ENCODE data around the gene PHACTR3.
"Not testable (repeated sequence)": the region's sequence is repeated elsewhere in the genome, so short reads cannot be mapped to it uniquely, and the experiment has no call there.

The PHACTR3 gene

DNA sequence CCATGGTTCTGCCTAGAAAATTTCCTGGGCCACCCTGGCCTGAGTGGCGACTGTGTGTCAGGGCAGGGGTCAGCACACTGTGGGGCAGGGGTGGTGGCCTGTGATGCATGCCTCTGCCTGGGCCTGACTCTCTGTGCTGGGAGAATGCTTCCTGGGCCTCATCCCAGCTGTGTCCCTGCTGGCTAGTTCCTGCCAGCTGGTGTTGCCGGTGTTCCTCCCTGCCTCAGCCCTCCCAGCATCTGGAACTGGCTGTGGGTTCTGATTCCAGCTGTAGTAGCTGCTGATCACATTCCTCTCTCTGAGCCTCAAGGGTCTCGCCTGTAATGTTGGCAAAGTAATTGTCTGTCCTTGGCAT lies 227.6 kb downstream of the PHACTR3 start:
- Histone ChIP-seq H3K27me3 (ENCODE audit: control insufficient read depth, insufficient read depth, low read length) (peaks cover 11% of the 10 kb centered on the region), H3K9me3 (ENCODE audit: control insufficient read depth, low read depth, low read length) (no peaks in the 10 kb centered on the region), H3K4me1 (ENCODE audit: control insufficient read depth, low read depth, low read length) (peaks cover 17% of the 10 kb centered on the region), H3K9ac (ENCODE audit: low read length) (no peak overlapping the region), H3K36me3 (ENCODE audit: control insufficient read depth, low read depth, low read length) (no peaks in the 10 kb centered on the region), H3K4me3 (ENCODE audit: low read length) (no peak overlapping the region), H3K27ac (ENCODE audit: low read length) (no peak overlapping the region)

DNA sequence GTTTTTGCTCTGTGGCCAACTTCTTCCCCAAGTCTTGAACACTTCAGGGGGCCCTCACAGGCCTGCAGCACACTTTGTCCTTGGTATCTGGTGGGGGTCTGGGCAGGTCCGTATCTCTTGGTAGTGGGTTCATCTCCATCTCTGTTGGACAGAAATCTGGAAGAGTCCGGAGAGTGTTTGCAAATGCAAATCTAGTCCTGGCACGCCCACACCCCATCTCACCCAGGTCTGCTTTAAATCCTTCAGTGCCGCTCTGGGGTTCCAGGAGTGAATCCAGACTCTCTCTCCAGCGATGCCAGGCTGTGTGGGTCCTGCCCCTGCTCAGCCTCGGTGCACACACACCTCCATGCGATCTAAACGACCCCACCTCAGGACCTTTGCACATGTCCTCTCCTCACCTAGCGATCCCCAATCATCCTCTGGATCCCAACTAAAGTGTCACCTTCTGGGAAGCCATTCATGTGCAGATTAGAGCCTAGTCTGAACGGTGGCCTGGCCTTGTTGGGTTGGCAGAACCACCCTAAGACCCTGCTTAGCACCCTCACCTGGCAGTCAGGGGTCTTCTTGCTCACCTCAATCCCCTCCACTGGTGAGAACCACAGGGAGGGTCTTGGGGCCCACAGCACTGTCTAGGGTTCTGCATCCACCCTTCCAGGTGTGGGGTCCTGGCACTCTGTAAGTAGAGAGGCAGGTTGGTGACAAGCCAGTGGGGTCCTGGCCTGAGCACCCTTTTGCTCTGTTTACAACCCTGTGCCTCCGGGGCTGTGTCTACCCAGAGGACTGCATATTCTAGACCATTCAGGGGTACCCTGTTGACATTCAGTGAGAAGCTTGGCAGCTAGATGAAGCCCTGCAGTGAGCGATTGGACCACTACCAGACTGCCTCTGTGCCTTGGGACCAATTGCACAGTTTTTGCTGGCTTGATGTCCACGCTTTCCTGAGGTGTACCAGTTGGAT lies 228.3 kb downstream of the PHACTR3 start:
- Histone ChIP-seq H3K27ac (ENCODE audit: low read length) (no peak overlapping the region), H3K4me3 (ENCODE audit: low read length) (no peak overlapping the region), H3K36me3 (ENCODE audit: control insufficient read depth, low read depth, low read length) (no peaks in the 10 kb centered on the region), H3K9ac (ENCODE audit: low read length) (no peak overlapping the region), H3K4me1 (ENCODE audit: control insufficient read depth, low read depth, low read length) (peaks cover 17% of the 10 kb centered on the region), H3K27me3 (ENCODE audit: control insufficient read depth, insufficient read depth, low read length) (peaks cover 16% of the 10 kb centered on the region), H3K9me3 (ENCODE audit: control insufficient read depth, low read depth, low read length) (no peaks in the 10 kb centered on the region)

DNA sequence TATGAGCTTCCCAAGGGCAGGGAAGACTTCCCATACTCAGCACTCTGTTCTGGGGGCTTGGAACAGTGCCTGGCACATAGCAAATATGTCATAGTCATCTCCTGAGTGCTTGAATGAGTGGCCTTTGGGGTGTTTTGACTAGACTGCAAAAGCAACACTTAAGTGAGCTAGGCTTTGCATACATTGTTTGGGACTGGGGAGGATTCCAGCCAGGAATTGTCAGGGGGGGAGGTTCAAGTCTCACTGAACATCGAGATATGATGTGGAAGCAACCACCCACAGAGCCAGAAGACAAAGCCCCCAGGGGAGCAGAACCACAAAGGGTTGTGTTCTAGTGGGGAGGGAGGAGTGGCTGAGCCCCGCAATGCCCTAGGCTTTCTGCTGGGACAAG lies 230.7 kb downstream of the PHACTR3 start:
- Histone ChIP-seq H3K9ac (ENCODE audit: low read length) (no peak overlapping the region), H3K4me1 (ENCODE audit: control insufficient read depth, low read depth, low read length) (peaks cover 17% of the 10 kb centered on the region), H3K4me3 (ENCODE audit: low read length) (no peak overlapping the region), H3K9me3 (ENCODE audit: control insufficient read depth, low read depth, low read length) (no peaks in the 10 kb centered on the region), H3K27me3 (ENCODE audit: control insufficient read depth, insufficient read depth, low read length) (peaks cover 16% of the 10 kb centered on the region), H3K27ac (ENCODE audit: low read length) (no peak overlapping the region), H3K36me3 (ENCODE audit: control insufficient read depth, low read depth, low read length) (no peaks in the 10 kb centered on the region)

DNA sequence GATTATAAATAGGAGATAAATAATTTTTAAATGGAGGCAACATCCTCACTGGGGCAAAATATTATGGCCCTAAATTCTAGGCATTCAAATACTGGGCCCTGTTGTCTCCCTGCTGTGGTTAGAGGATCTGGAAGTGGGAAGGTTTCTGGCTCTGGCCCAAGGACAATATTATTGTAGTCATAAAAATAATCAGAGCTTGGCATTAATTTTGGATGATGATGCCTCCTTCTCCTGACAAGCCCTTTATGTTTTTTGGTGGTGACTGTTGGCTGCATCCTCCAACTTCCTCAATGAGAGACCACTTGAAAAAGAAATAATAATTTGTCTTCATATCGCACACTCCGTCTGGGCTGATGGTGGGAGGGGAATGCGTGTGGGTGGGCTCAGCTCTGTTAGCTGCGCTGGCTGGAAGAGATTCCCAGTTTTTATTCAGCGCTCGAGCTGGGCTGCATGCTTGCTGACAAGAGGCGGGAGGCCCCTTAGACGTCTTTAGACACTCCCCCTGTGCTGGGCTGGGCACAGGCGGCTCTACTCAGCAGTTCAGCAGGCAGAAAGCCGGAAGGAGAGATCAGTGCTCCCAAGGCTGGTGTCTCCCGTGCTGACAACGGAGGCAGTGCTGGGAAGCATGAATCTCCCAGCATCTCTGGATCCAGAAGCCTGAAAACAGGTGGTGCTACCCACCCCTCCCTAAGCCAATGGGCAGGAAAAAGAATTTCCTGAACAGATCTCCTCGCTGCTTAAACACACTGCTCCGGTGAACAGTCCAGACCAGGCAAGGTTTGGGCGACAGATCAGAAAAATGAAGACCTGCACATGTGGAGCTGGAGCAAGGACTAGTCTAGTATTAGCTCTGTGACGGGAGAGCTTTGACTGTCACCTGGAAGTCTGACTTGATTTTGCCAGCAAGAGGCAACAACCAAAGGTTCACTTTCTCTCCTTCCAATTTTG lies 231.4 kb downstream of the PHACTR3 start:
- Histone ChIP-seq H3K4me1 (ENCODE audit: control insufficient read depth, low read depth, low read length) (peaks cover 17% of the 10 kb centered on the region), H3K9ac (ENCODE audit: low read length) (no peak overlapping the region), H3K36me3 (ENCODE audit: control insufficient read depth, low read depth, low read length) (no peaks in the 10 kb centered on the region), H3K9me3 (ENCODE audit: control insufficient read depth, low read depth, low read length) (no peaks in the 10 kb centered on the region), H3K27ac (ENCODE audit: low read length) (no peak overlapping the region), H3K4me3 (ENCODE audit: low read length) (no peak overlapping the region), H3K27me3 (ENCODE audit: control insufficient read depth, insufficient read depth, low read length) (peaks cover 16% of the 10 kb centered on the region)

DNA sequence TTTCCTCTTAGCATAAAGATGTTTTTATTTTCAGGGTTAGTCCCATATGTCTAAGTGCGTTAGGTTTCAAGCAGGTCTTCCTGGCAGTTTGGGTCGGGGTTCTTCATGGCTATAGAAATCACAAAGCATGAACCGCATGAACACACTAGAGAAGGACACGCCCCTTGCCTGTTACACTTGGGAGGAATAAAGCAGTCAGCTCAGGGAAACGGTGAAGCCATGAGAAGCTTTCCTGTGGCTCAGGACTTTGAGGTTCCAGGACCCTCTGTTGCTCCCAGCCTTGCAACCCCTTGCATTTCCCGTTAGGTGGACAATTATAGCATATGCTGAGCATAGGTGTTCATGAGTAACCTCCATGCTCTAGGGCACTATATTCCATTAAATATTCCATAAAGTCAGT lies 232.4 kb downstream of the PHACTR3 start:
- Histone ChIP-seq H3K4me1 (ENCODE audit: control insufficient read depth, low read depth, low read length) (peaks cover 17% of the 10 kb centered on the region), H3K4me3 (ENCODE audit: low read length) (no peak overlapping the region), H3K9me3 (ENCODE audit: control insufficient read depth, low read depth, low read length) (no peaks in the 10 kb centered on the region), H3K27me3 (ENCODE audit: control insufficient read depth, insufficient read depth, low read length) (peaks cover 16% of the 10 kb centered on the region), H3K36me3 (ENCODE audit: control insufficient read depth, low read depth, low read length) (no peaks in the 10 kb centered on the region), H3K27ac (ENCODE audit: low read length) (no peak overlapping the region), H3K9ac (ENCODE audit: low read length) (no peak overlapping the region)

DNA sequence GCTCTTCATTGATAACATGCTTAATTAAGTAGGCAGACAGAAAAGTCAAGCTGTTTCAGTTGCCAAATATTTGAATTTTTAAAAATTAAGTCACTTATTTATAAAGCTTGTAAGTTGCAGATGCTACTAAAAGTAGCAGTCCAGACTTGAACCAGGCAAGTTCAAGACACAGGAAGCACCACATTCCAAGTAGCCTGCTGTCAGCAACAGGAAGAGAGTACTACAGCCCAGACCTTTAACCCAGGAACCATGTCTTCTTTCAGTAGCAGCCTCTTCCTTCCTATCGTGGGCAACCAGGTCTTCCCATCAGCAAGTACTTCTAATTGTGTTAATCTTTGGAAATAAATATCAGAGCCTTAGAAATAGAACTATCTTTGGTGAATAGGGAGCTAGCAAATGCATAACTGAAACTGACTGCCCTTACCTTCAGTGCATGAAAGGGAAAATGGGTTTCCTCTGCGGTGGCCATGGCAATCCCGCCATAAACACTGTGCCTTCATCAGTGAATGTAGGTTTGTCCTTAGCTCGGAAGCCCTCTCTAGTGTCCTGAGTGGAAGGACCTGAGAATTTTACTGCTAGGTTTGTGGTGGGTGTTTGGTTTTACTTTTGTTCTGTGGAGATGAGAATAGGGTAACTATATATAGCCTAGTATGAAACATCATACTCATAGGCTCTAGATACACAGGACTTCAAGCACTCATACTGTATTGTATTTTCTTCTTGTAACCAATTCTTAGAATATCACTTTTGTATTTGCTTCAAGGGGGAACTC lies 233.5 kb downstream of the PHACTR3 start:
- Histone ChIP-seq H3K4me1 (ENCODE audit: control insufficient read depth, low read depth, low read length) (peaks cover 17% of the 10 kb centered on the region), H3K27me3 (ENCODE audit: control insufficient read depth, insufficient read depth, low read length) (peaks cover 16% of the 10 kb centered on the region), H3K9ac (ENCODE audit: low read length) (no peak overlapping the region), H3K9me3 (ENCODE audit: control insufficient read depth, low read depth, low read length) (no peaks in the 10 kb centered on the region), H3K27ac (ENCODE audit: low read length) (no peak overlapping the region), H3K36me3 (ENCODE audit: control insufficient read depth, low read depth, low read length) (no peaks in the 10 kb centered on the region), H3K4me3 (ENCODE audit: low read length) (no peak overlapping the region)

DNA sequence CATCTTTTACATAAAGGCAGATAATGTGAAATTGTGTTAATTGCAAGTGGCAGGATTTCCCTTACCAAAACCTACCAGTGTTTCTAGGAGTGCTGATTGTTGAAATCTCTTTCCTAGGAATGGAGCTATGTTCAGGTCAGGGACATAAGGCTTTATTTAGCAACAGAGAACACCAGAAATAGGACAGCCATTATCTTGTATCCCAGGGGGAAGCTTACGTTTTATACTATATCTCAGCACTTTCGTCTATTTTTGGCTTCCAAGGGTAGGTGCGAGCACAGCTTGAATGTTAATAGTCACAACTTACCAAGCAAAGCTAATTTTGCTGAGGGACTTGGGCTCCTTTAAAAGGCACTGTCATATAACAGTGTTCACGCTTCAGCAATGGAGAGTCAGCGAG lies 235.1 kb downstream of the PHACTR3 start:
- no peak overlapping the region for H3K27ac ChIP-seq (ENCODE audit: low read length)
- H3K4me3 ChIP-seq (ENCODE audit: low read length), result no peak overlapping the region
- H3K36me3 ChIP-seq (ENCODE audit: control insufficient read depth, low read depth, low read length), result no peaks in the 10 kb centered on the region
- H3K27me3 ChIP-seq (ENCODE audit: control insufficient read depth, insufficient read depth, low read length), result peaks cover 16% of the 10 kb centered on the region
- H3K9ac ChIP-seq (ENCODE audit: low read length), result no peak overlapping the region
- H3K9me3 ChIP-seq (ENCODE audit: control insufficient read depth, low read depth, low read length), result no peaks in the 10 kb centered on the region
- H3K4me1 ChIP-seq (ENCODE audit: control insufficient read depth, low read depth, low read length), result peaks cover 17% of the 10 kb centered on the region

DNA sequence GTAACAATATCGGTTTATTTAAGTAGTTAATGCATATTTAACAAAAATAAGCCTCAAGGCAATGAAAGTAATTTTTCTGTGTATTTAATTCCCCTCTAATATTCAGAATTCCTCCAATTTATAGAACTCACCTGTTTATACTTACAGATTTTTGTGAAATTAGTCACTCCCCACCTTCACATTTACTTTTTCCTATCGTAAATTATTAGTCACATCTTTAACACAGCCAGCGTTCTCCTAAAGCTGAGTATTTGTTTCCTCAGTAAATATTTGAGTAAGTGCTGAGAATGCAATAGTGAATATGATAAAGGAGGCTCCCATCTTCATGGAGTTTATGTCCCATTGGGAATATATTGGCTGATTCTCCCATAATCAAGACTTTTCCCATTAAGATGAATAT lies 241.1 kb downstream of the PHACTR3 start:
- no peak overlapping the region for H3K27ac ChIP-seq (ENCODE audit: low read length)
- no peaks in the 10 kb centered on the region for H3K36me3 ChIP-seq (ENCODE audit: control insufficient read depth, low read depth, low read length)
- no peak overlapping the region for H3K4me3 ChIP-seq (ENCODE audit: low read length)
- no peaks in the 10 kb centered on the region for H3K27me3 ChIP-seq (ENCODE audit: control insufficient read depth, insufficient read depth, low read length)
- no peaks in the 10 kb centered on the region for H3K9me3 ChIP-seq (ENCODE audit: control insufficient read depth, low read depth, low read length)
- H3K4me1 ChIP-seq (ENCODE audit: control insufficient read depth, low read depth, low read length), result no peaks in the 10 kb centered on the region
- no peak overlapping the region for H3K9ac ChIP-seq (ENCODE audit: low read length)

DNA sequence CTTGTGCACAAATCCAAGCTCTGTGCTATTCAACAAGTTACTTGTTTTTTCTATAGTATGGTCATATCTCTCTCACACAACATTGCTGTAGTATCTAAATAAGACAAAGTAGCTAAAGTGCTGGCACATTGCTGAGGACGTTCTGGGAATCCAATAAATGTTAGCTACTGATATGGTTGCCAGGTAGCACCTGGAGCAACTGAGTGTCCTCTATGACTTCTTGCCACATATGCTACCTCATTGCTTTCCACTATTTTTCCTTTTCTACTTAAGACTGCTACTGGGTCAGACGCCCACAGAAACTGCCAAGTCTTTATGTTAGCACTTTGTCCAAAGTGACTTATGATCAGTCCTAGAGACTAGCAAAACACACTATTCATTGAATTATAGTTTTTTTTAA lies 243.8 kb downstream of the PHACTR3 start:
- H3K27me3 ChIP-seq (ENCODE audit: control insufficient read depth, insufficient read depth, low read length), result no peaks in the 10 kb centered on the region
- H3K9ac ChIP-seq (ENCODE audit: low read length), result no peak overlapping the region
- no peaks in the 10 kb centered on the region for H3K36me3 ChIP-seq (ENCODE audit: control insufficient read depth, low read depth, low read length)
- no peaks in the 10 kb centered on the region for H3K4me1 ChIP-seq (ENCODE audit: control insufficient read depth, low read depth, low read length)
- no peaks in the 10 kb centered on the region for H3K9me3 ChIP-seq (ENCODE audit: control insufficient read depth, low read depth, low read length)
- no peak overlapping the region for H3K27ac ChIP-seq (ENCODE audit: low read length)
- H3K4me3 ChIP-seq (ENCODE audit: low read length), result no peak overlapping the region

DNA sequence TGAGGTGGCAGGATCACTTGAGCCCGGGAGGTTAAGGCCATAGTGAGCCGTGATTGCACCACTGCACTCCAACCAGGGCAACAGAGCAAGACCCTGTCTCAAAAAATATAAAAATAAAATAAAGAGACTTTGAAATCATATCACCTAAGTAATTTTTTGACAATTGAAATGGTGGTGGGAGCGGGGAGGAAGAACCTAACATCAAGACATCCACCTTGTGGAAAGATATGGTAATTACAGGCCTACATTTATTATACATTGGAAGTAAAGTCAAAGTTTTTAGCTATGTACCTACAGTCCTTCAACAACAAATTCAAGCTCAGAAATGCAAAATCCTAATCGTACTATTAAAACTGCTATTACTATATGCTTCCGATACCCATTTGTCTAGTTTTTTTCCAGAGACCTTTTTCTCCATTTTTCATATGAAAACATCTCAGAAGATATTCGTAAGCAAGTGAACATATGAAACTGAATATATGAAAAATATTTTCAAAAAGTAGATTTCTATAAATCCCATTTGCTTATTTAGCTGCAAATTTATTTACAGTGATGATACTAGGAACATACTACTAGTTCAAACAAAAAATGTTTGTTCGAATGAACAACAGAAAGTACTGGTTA lies 245.8 kb downstream of the PHACTR3 start:
- Histone ChIP-seq H3K4me1 (ENCODE audit: control insufficient read depth, low read depth, low read length) (no peaks in the 10 kb centered on the region), H3K27ac (ENCODE audit: low read length) (no peak overlapping the region), H3K9ac (ENCODE audit: low read length) (no peak overlapping the region), H3K36me3 (ENCODE audit: control insufficient read depth, low read depth, low read length) (no peaks in the 10 kb centered on the region), H3K4me3 (ENCODE audit: low read length) (no peak overlapping the region), H3K9me3 (ENCODE audit: control insufficient read depth, low read depth, low read length) (no peaks in the 10 kb centered on the region), H3K27me3 (ENCODE audit: control insufficient read depth, insufficient read depth, low read length) (no peaks in the 10 kb centered on the region)

DNA sequence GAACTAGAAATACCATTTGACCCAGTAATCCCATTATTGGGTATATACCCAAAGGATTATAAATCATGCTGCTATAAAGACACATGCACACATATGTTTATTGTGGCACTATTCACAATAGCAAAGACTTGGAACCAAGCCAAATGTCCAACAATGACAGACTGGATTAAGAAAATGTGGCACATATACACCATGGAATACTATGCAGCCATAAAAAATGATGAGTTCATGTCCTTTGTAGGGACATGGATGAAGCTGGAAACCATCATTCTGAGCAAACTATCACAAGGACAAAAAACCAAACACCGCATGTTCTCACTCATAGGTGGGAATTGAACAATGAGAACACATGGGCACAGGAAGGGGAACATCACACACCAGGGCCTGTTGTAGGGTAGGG lies 252.2 kb downstream of the PHACTR3 start:
- H3K36me3 ChIP-seq (ENCODE audit: control insufficient read depth, low read depth, low read length); H3K9me3 ChIP-seq (ENCODE audit: control insufficient read depth, low read depth, low read length); H3K4me1 ChIP-seq (ENCODE audit: control insufficient read depth, low read depth, low read length); H3K4me3 ChIP-seq (ENCODE audit: low read length); H3K27me3 ChIP-seq (ENCODE audit: control insufficient read depth, insufficient read depth, low read length); H3K27ac ChIP-seq (ENCODE audit: low read length); H3K9ac ChIP-seq (ENCODE audit: low read length): not testable (repeated sequence)
